GM21423 (cell line): ENCODE data around the gene FH.

Experiments
- ATAC-seq: cut with Tn5 transposase; IDR thresholded peaks from one replicate; pipeline ENCODE4 v1.9.1; 2021; ENCODE audit warnings: mild to moderate bottlenecking, moderate library complexity; ENCODE audit not compliant: unreplicated experiment

Gene FH

GRCh38 chr1:241460098-241460873 lies 59.3 kb downstream of the FH start:
- no peak for ATAC-seq

- ATAC-seq, result no peak
Measured at GRCh38 chr1:241459186-241459802, 60.3 kb downstream of the FH start.

GRCh38 chr1:241457421-241457820 lies 62.1 kb downstream of the FH start:
- no peak for ATAC-seq

GRCh38 chr1:241456743-241457142 lies 62.8 kb downstream of the FH start:
- ATAC-seq, result no peak

- no peak for ATAC-seq
Measured at GRCh38 chr1:241453732-241454131, 65.8 kb downstream of the FH start.

GRCh38 chr1:241451956-241452355 lies 67.6 kb downstream of the FH start:
- ATAC-seq, result no peak
